GM18858 (cell line): ENCODE data around the gene COMMD1.

Experiments used
- ATAC-seq: cut with Tn5 transposase; IDR thresholded peaks from one replicate; pipeline ENCODE4 v1.9.1; 2021; ENCODE audit not compliant: unreplicated experiment

The COMMD1 gene

GRCh38 chr2:62163834-62164233 is 258.4 kb downstream of the COMMD1 start:
- ATAC-seq: no peak

GRCh38 chr2:62175728-62176127 is 270.3 kb downstream of the COMMD1 start:
- ATAC-seq: no peak

GRCh38 chr2:62176801-62177200 is 271.3 kb downstream of the COMMD1 start:
- no peak for ATAC-seq

- no peak for ATAC-seq
Measured at GRCh38 chr2:62177392-62178049, 272.0 kb downstream of the COMMD1 start.

GRCh38 chr2:62178741-62179271 is 273.3 kb downstream of the COMMD1 start:
- ATAC-seq: no peak

GRCh38 chr2:62180975-62181374 is 275.5 kb downstream of the COMMD1 start:
- ATAC-seq: peak; percentile 44

GRCh38 chr2:62181843-62182242 is 276.4 kb downstream of the COMMD1 start:
- no peak for ATAC-seq

- ATAC-seq: no peak
Measured at GRCh38 chr2:62184512-62185230, 279.2 kb downstream of the COMMD1 start.
